Upper lobe of right lung (tissue), 1 donor: ENCODE data around the gene FGF16. TPM values are rescaled to one million over a fixed set of nuclear protein-coding genes. Genes with fewer than 3 reads are reported as not detected.

Source experiments
- ATAC-seq: fragments of 200-7000 bp; cut with Tn5 transposase; one replicate; pipeline ENCODE4 v1.9.1; 2020; ENCODE audit warnings: mild to moderate bottlenecking, moderate library complexity
- DNase-seq: peaks from one replicate; pipeline ENCODE4 v3.0.0-alpha.2; 2020
- H3K27ac ChIP-seq: fragments of 200-600 bp; one replicate; pipeline ENCODE4 v1.8.0; 2022
- H3K27me3 ChIP-seq: fragments of 200-600 bp; one replicate; pipeline ENCODE4 v1.8.0; 2022; ENCODE audit warnings: mild to moderate bottlenecking
- H3K36me3 ChIP-seq: fragments of 200-600 bp; one replicate; pipeline ENCODE4 v1.8.0; 2022
- H3K4me1 ChIP-seq: fragments of 200-600 bp; one replicate; pipeline ENCODE4 v1.8.0; 2022
- H3K4me3 ChIP-seq: fragments of 200-600 bp; one replicate; pipeline ENCODE4 v1.8.0; 2022; ENCODE audit warnings: mild to moderate bottlenecking
- H3K9me3 ChIP-seq: fragments of 200-600 bp; one replicate; pipeline ENCODE4 v1.8.0; 2022
- CTCF ChIP-seq: fragments of 200-600 bp; IDR thresholded peaks from one replicate; pipeline ENCODE4 v1.8.0; 2022; ENCODE audit warnings: antibody characterized with exemption
- intact Hi-C: fragments of 100-400 bp; cut with DNase I; formaldehyde crosslinking; loops from one replicate; pipeline ENCODE4 v1.11.0; 2022
- total RNA-seq: library from RNA; stranded (reverse); fragmentation: NEBNext Ultra II Directional; extraction: Animal tissue kit (Norgen Biotek cat#: 25700); gene quantifications from one replicate; pipeline ENCODE4 v1.2.1, GENCODE V29; 2021
- donor health status: DM: no; HTN: yes; CAD: no; lungs with severe emphysema.

The FGF16 gene
- total RNA-seq, 1 donor from 2014 or later = not detected

GRCh38 chrX:77441479-77441878 lies 5.7 kb upstream of the FGF16 start:
- no peak overlapping the region for H3K4me3 ChIP-seq
- no peak for ATAC-seq
- DNase-seq = no peak
- H3K36me3 ChIP-seq = no peaks in the 10 kb centered on the region
- intact Hi-C loops = no loop called here
- H3K9me3 ChIP-seq = no peaks in the 10 kb centered on the region
- H3K27ac ChIP-seq = no peak overlapping the region
- no peaks in the 10 kb centered on the region for H3K27me3 ChIP-seq
- H3K4me1 ChIP-seq = no peaks in the 10 kb centered on the region
- no peak for TF ChIP-seq CTCF

- no peak for TF ChIP-seq CTCF
- intact Hi-C loops = no loop called here
- DNase-seq = no peak
- H3K36me3 ChIP-seq = no peaks in the 10 kb centered on the region
- H3K4me3 ChIP-seq = no peak overlapping the region
- H3K4me1 ChIP-seq = no peaks in the 10 kb centered on the region
- no peaks in the 10 kb centered on the region for H3K9me3 ChIP-seq
- no peaks in the 10 kb centered on the region for H3K27me3 ChIP-seq
- H3K27ac ChIP-seq = no peak overlapping the region
- no peak for ATAC-seq
Observed at GRCh38 chrX:77442728-77443127, 4.5 kb upstream of the FGF16 start.

- Histone ChIP-seq H3K4me3 (no peak overlapping the region), H3K36me3 (no peaks in the 10 kb centered on the region), H3K4me1 (no peaks in the 10 kb centered on the region), H3K27me3 (no peaks in the 10 kb centered on the region), H3K9me3 (no peaks in the 10 kb centered on the region), H3K27ac (no peak overlapping the region)
- no peak for TF ChIP-seq CTCF
- DNase-seq (no peak), ATAC-seq (no peak)
- intact Hi-C loops = no loop called here
Observed at GRCh38 chrX:77444075-77444474, 3.1 kb upstream of the FGF16 start.

GRCh38 chrX:77444545-77444944 lies 2.6 kb upstream of the FGF16 start:
- no peak for TF ChIP-seq CTCF
- Histone ChIP-seq H3K4me1 (no peaks in the 10 kb centered on the region), H3K27ac (no peak overlapping the region), H3K27me3 (no peaks in the 10 kb centered on the region), H3K9me3 (no peaks in the 10 kb centered on the region), H3K36me3 (no peaks in the 10 kb centered on the region), H3K4me3 (no peak overlapping the region)
- no peak for ATAC-seq
- intact Hi-C loops = no loop called here
- no peak for DNase-seq

GRCh38 chrX:77446029-77446585 lies 1.1 kb upstream of the FGF16 start:
- Histone ChIP-seq H3K27ac (no peak overlapping the region), H3K27me3 (no peaks in the 10 kb centered on the region), H3K4me1 (no peaks in the 10 kb centered on the region), H3K9me3 (no peaks in the 10 kb centered on the region), H3K4me3 (peak overlapping the region; percentile 36), H3K36me3 (no peaks in the 10 kb centered on the region)
- ATAC-seq (no peak), DNase-seq (peak; percentile 61)
- intact Hi-C loops = no loop called here
- peak; percentile 17 for TF ChIP-seq CTCF
